Thymus (tissue), 11 donors: ENCODE measurements around the gene PCTP. TPM values are rescaled to one million over a fixed set of nuclear protein-coding genes. Genes with fewer than 3 reads are reported as not detected.

Experiments
- DNase-seq, 9 donors: peaks; one replicate each; pipeline ENCODE4 v3.0.0-alpha.2; 2013; ENCODE audit warnings: low spot score in 9 of 9, low read depth in 6 of 9, missing footprints in 1 of 9
- H3K27ac ChIP-seq, 2 donors: one replicate each; pipeline ENCODE4 v1.5.1; 2013; ENCODE audit warnings: control low read depth in 1 of 2, low read depth in 1 of 2, low read length in 1 of 2, mild to moderate bottlenecking in 1 of 2, moderate library complexity in 1 of 2
- H3K27me3 ChIP-seq, 2 donors: one replicate each; pipeline ENCODE4 v1.5.1; 2013; ENCODE audit warnings: low read length in 1 of 2; ENCODE audit not compliant: control insufficient read depth in 2 of 2, insufficient read depth in 1 of 2
- H3K36me3 ChIP-seq, 2 donors: one replicate each; pipeline ENCODE4 v1.5.1; 2013; ENCODE audit warnings: low read length in 1 of 2, mild to moderate bottlenecking in 1 of 2, moderate library complexity in 1 of 2; ENCODE audit not compliant: control insufficient read depth in 2 of 2, insufficient read depth in 2 of 2
- H3K4me1 ChIP-seq, 2 donors: one replicate each; pipeline ENCODE4 v1.5.1; 2013; ENCODE audit warnings: low read length in 2 of 2; ENCODE audit not compliant: control insufficient read depth in 2 of 2, insufficient read depth in 2 of 2
- H3K4me3 ChIP-seq, 2 donors: one replicate each; pipeline ENCODE4 v1.5.1; 2013; ENCODE audit warnings: low read length in 2 of 2, control low read depth in 1 of 2, mild to moderate bottlenecking in 1 of 2
- H3K9me3 ChIP-seq, 2 donors: one replicate each; pipeline ENCODE4 v1.5.1; 2013; ENCODE audit warnings: low read length in 1 of 2, mild to moderate bottlenecking in 1 of 2; ENCODE audit not compliant: control insufficient read depth in 2 of 2, insufficient read depth in 1 of 2
- WGBS: extraction: QIAGEN DNeasy Blood & Tissue Kit; methylation state at CpG from one replicate; pipeline ENCODE4 v1.1.7; 2013; 5-methylcytosine and 5-hydroxymethylcytosine counted together
- polyA plus RNA-seq: library from polyadenylated mRNA; stranded (reverse); fragments of 200-250 nt; gene quantifications from one replicate; pipeline ENCODE4 v1.2.3, GENCODE V29; 2013
- total RNA-seq: library from RNA; stranded (reverse); fragments of 120-200 nt; gene quantifications from one replicate; pipeline ENCODE4 v1.2.4, GENCODE V29; 2013
- donor health status: healthy.

The PCTP gene
- total and polyA plus RNA-seq, 2 donors: 8.1 to 18.9 TPM

- no peak overlapping the region for H3K4me3 ChIP-seq
- H3K27me3 ChIP-seq: no peaks in the 10 kb centered on the region
- H3K9me3 ChIP-seq: no peaks in the 10 kb centered on the region
- H3K4me1 ChIP-seq: no peaks in the 10 kb centered on the region
- H3K27ac ChIP-seq: no peak overlapping the region
- WGBS: 87% methylated on average over 2 of the region's 2 CpGs
- DNase-seq: no peak
- no peaks in the 10 kb centered on the region for H3K36me3 ChIP-seq
Observed at GRCh38 chr17:55806745-55807495, 56.1 kb downstream of the PCTP start.

- Histone ChIP-seq H3K4me3 (no peak overlapping the region), H3K4me1 (no peaks in the 10 kb centered on the region), H3K27ac (no peak overlapping the region), H3K36me3 (no peaks in the 10 kb centered on the region), H3K9me3 (no peaks in the 10 kb centered on the region), H3K27me3 (no peaks in the 10 kb centered on the region)
- 87% methylated on average over 4 of the region's 4 CpGs for WGBS
- DNase-seq: no peak
Observed at GRCh38 chr17:55811536-55811935, 60.7 kb downstream of the PCTP start.

DNA sequence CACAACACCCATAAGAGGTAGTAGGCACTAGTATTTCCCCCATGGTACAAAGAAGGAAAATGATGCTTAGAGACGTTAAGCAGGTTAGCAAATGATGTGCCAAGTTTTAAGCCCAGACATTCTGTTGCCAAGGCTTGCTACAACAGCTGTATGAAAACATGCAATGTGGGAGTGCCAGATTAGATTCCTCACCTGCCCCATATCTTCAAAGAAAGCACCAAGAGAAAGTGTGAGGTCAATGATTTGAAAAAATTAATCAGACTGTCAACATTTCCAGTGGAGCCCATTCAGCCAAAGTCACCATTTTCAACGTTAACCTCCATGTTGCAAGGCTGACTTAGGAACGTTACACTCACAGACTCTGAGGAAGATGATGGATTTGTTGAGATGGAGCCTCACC is 61.5 kb downstream of the PCTP start:
- no peaks in the 10 kb centered on the region for H3K9me3 ChIP-seq
- H3K4me1 ChIP-seq: no peaks in the 10 kb centered on the region
- 94% methylated on average over 3 of the region's 3 CpGs for whole genome bisulfite sequencing
- no peaks in the 10 kb centered on the region for H3K36me3 ChIP-seq
- H3K4me3 ChIP-seq: no peak overlapping the region
- DNase-seq: no peak
- H3K27me3 ChIP-seq: no peaks in the 10 kb centered on the region
- no peak overlapping the region for H3K27ac ChIP-seq

DNA sequence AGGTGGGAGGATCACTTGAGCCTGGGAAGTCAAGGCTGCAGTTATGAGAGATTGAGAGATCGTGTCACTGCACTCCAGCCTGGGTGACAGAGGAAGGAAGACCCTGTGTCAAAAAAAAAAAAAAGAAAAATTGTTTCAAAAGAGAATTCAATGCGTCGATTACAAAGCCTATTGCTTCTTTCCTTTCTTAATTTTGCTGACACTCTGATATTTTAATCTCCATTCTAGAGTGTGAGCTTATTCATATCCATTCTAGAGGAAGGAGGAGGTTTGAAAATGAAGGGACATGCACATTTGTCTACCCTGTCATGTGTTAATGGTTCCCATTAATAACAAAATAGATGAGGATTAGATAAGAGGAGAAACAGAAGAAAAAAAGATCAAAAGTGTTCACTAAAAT is 63.1 kb downstream of the PCTP start:
- Histone ChIP-seq H3K4me3 (no peak overlapping the region), H3K4me1 (no peaks in the 10 kb centered on the region), H3K36me3 (no peaks in the 10 kb centered on the region), H3K9me3 (no peaks in the 10 kb centered on the region), H3K27ac (no peak overlapping the region), H3K27me3 (no peaks in the 10 kb centered on the region)
- DNase-seq: no peak
- WGBS: 93% methylated on average over 3 of the region's 3 CpGs

DNA sequence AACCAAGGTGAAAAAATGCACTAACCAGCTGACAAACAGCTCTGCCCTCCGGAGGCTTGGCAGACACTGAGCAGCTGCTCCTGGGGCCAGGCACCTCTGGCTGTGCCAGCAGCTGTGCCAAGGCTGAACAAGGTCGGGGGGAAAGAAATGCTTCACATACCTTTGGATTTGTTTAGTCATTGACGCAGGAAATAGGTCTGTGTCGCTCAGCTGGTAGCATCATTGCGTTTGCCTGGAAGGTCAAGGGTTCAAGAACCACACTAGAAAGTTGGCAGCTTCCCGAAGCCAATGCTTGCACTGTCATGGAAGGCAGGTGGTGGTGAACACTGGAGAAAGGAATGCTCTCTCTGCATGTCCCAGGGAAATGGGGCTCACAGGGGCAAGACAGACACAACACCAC is 63.5 kb downstream of the PCTP start:
- H3K4me3 ChIP-seq: no peak overlapping the region
- no peaks in the 10 kb centered on the region for H3K4me1 ChIP-seq
- no peaks in the 10 kb centered on the region for H3K36me3 ChIP-seq
- H3K27me3 ChIP-seq: no peaks in the 10 kb centered on the region
- no peak overlapping the region for H3K27ac ChIP-seq
- no peaks in the 10 kb centered on the region for H3K9me3 ChIP-seq
- 91% methylated on average over 6 of the region's 6 CpGs for WGBS
- DNase-seq: no peak

- Histone ChIP-seq H3K9me3 (no peaks in the 10 kb centered on the region), H3K27ac (no peak overlapping the region), H3K27me3 (no peaks in the 10 kb centered on the region), H3K36me3 (no peaks in the 10 kb centered on the region), H3K4me3 (no peak overlapping the region), H3K4me1 (no peaks in the 10 kb centered on the region)
- DNase-seq: no peak
- WGBS: 70% methylated on average over 8 of the region's 8 CpGs
Observed at GRCh38 chr17:55816532-55817396, 65.9 kb downstream of the PCTP start.

DNA sequence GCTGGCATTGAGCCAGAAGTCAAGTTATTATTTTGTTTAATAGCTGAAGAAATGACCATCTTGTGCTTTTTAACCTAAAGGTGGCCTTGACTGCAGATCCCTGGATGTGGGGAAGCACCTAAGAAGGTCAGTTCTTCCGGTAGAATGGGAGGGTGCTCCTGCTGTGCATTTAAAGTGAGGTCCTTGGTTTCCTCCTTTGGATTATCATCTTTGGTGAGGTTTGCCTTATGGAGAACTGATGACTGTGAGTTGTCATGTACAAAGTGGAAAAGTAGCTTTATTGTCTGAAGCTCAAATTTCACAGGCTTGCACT is 66.5 kb downstream of the PCTP start:
- H3K36me3 ChIP-seq: no peaks in the 10 kb centered on the region
- H3K4me3 ChIP-seq: no peak overlapping the region
- H3K27me3 ChIP-seq: no peaks in the 10 kb centered on the region
- DNase-seq: no peak
- no peaks in the 10 kb centered on the region for H3K9me3 ChIP-seq
- WGBS: 69% methylated on average over 1 of the region's 1 CpG
- no peak overlapping the region for H3K27ac ChIP-seq
- no peaks in the 10 kb centered on the region for H3K4me1 ChIP-seq

- Histone ChIP-seq H3K27me3 (no peaks in the 10 kb centered on the region), H3K4me1 (no peaks in the 10 kb centered on the region), H3K27ac (no peak overlapping the region), H3K4me3 (no peak overlapping the region), H3K36me3 (no peaks in the 10 kb centered on the region), H3K9me3 (no peaks in the 10 kb centered on the region)
- DNase-seq: no peak
- WGBS: 95% methylated on average over 3 of the region's 3 CpGs
Observed at GRCh38 chr17:55818026-55818425, 67.2 kb downstream of the PCTP start.

GRCh38 chr17:55818451-55819375 is 67.9 kb downstream of the PCTP start:
- Histone ChIP-seq H3K27ac (no peak overlapping the region), H3K36me3 (no peaks in the 10 kb centered on the region), H3K9me3 (no peaks in the 10 kb centered on the region), H3K27me3 (no peaks in the 10 kb centered on the region), H3K4me1 (no peaks in the 10 kb centered on the region), H3K4me3 (no peak overlapping the region)
- DNase-seq: no peak
- WGBS: 58% methylated on average over 5 of the region's 5 CpGs
